Activated CD8-positive, alpha-beta T cell treated with anti-CD3 and anti-CD28 coated beads for 36 hours (primary cell): ENCODE measurements around the gene CD5L. TPM values are rescaled to one million over a fixed set of nuclear protein-coding genes. Genes with fewer than 3 reads are reported as not detected.

Experiments
- ATAC-seq: fragments of 200-7000 bp; cut with Tn5 transposase; one replicate; pipeline ENCODE4 v1.10.0; 2021; ENCODE audit warnings: mild to moderate bottlenecking, moderate library complexity
- CTCF ChIA-PET: fragments of 350-600 bp; sonication (Branson Sonifier 250); formaldehyde crosslinking; loops from one replicate; lab custom pipeline; 2021; ENCODE audit warnings: antibody characterized with exemption; lab: Charles Lee
- POLR2A ChIA-PET: fragments of 350-600 bp; sonication (Branson Sonifier 250); formaldehyde crosslinking; loops from one replicate; lab custom pipeline; 2021; ENCODE audit warnings: antibody characterized with exemption; lab: Charles Lee
- DNase-seq: peaks from one replicate; pipeline ENCODE4 v3.0.0-alpha.2; 2020
- H3K27ac Mint-ChIP-seq: one replicate; pipeline ENCODE4 v1.8.0; 2021; ENCODE audit warnings: mild to moderate bottlenecking, mixed read lengths
- H3K27me3 Mint-ChIP-seq: one replicate; pipeline ENCODE4 v1.8.0; 2021; ENCODE audit warnings: mixed read lengths
- H3K36me3 Mint-ChIP-seq: one replicate; pipeline ENCODE4 v1.8.0; 2021; ENCODE audit warnings: low read depth, mixed read lengths
- H3K4me1 Mint-ChIP-seq: one replicate; pipeline ENCODE4 v1.8.0; 2021; ENCODE audit warnings: low read depth, mixed read lengths
- H3K4me3 Mint-ChIP-seq: one replicate; pipeline ENCODE4 v1.8.0; 2021; ENCODE audit warnings: mild to moderate bottlenecking, moderate library complexity, mixed read lengths
- H3K9me3 Mint-ChIP-seq: one replicate; pipeline ENCODE4 v1.8.0; 2021; ENCODE audit warnings: mixed read lengths
- intact Hi-C: fragments of 100-400 bp; cut with micrococcal nuclease; formaldehyde crosslinking; loops from one replicate; pipeline ENCODE4 v1.10.0; 2022
- total RNA-seq, 2 experiments: library from RNA; stranded (reverse); gene quantifications; one replicate each; pipeline ENCODE4 v1.2.3, GENCODE V29; 2021
- TF ChIP-seq, protein P1 (sequence below): fragments of 200-600 bp; IDR thresholded peaks from one replicate; pipeline ENCODE4 v1.8.0; 2022; ENCODE audit warnings: antibody characterized with exemption, mild to moderate bottlenecking

Gene CD5L
- total RNA-seq, 2 experiments from 2014 or later: not detected

DNA sequence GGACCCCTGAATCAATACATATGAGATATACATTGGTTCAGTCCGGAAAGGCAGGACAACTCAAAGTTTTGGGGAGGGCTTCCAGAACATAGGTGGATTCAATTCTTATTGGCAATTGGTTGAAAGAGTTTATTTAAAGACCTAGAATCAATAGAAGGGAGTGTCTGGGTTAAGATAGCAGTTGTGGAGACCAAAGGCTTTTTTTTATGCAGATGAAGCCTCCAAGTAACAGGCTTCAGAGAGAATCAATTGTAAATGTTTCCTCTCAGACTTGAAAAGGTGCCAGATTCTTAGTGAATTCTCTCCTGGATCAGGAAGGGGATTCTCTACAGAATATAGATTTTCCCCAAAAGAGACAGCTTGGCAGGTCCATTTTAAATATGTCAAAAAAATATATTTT is 27.0 kb upstream of the CD5L start:
- H3K36me3 Mint-ChIP-seq: no peaks in the 10 kb centered on the region
- H3K27me3 Mint-ChIP-seq: peaks cover 17% of the 10 kb centered on the region
- no peak overlapping the region for H3K4me3 Mint-ChIP-seq
- ATAC-seq: no peak
- ChIA-PET POLR2A (no interaction called here), CTCF (no interaction called here)
- intact Hi-C loops: no loop called here
- H3K4me1 Mint-ChIP-seq: no peaks in the 10 kb centered on the region
- DNase-seq: no peak
- no peaks in the 10 kb centered on the region for H3K9me3 Mint-ChIP-seq
- no peak overlapping the region for H3K27ac Mint-ChIP-seq
- TF ChIP-seq, protein P1, sequence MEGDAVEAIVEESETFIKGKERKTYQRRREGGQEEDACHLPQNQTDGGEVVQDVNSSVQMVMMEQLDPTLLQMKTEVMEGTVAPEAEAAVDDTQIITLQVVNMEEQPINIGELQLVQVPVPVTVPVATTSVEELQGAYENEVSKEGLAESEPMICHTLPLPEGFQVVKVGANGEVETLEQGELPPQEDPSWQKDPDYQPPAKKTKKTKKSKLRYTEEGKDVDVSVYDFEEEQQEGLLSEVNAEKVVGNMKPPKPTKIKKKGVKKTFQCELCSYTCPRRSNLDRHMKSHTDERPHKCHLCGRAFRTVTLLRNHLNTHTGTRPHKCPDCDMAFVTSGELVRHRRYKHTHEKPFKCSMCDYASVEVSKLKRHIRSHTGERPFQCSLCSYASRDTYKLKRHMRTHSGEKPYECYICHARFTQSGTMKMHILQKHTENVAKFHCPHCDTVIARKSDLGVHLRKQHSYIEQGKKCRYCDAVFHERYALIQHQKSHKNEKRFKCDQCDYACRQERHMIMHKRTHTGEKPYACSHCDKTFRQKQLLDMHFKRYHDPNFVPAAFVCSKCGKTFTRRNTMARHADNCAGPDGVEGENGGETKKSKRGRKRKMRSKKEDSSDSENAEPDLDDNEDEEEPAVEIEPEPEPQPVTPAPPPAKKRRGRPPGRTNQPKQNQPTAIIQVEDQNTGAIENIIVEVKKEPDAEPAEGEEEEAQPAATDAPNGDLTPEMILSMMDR: no peak

DNA sequence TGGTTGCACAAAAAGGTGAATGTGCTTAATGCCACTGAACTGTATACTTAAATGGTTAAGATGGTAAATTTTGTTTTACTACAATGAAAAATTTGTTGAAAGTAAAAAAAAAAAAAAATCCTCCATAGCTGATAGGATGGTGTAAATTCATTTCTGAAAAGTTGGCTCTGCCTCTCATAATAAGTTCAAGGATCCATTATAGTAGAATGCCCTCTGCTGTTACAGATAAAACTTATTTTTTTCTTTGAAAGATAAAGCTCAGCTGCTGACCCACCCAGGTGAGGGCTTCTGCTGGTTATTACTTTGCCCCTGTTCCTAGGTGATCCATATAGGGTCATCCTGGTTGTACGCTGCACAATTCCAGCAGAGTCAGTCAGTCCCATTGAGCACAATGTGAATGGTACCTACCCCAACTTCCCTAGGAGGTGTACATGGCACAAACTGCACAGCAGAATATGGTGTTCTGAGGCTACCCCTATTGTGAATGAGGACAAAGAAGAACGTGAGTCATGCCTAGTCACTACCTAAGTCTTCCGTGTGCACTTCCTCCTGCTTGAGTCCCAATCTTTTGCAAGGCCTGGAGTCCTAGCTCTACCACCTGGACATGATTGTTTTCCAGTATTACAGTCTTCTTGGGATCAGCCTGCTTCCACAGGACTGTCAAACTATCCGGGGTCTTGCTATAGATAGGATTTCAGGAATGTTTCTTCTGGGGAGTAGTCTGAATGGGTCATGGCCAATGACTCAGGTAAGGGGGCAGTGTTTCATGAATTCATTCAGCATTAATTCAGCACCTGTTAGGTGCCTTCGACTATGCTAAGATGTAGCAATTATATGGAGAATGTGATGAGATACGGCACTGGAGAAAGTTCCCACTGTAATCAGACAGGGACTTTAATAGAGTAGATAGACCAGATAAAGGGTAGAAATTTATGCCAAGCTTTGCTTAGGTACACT is 20.8 kb upstream of the CD5L start:
- Mint-ChIP-seq H3K36me3 (no peaks in the 10 kb centered on the region), H3K4me1 (no peaks in the 10 kb centered on the region), H3K9me3 (no peaks in the 10 kb centered on the region), H3K27ac (no peak overlapping the region), H3K4me3 (no peak overlapping the region), H3K27me3 (peaks cover 4% of the 10 kb centered on the region)
- ATAC-seq: no peak
- POLR2A ChIA-PET: no interaction called here
- TF ChIP-seq, protein P1: no peak
- CTCF ChIA-PET: no interaction called here
- intact Hi-C loops: no loop called here
- no peak for DNase-seq

DNA sequence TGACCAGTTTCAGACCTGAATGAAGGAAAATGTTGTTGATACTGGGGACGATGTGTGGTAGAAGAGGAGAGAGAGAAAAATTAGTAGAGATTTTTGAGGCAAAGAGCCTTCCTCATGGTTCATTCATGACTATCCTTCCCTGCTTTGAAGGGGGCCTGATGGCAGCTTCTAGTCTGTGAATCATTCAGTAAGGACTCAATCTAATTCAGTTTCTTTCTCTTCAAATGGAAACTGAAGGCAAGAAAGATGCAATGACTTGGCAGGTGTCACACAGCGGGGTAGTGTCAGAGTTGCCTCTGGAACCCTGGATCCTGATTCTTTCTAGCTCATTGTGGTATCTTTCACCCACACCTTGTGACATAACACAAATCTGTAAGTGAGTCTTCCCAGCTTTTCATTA is 14.9 kb upstream of the CD5L start:
- intact Hi-C loops: no loop called here
- Mint-ChIP-seq H3K4me1 (no peaks in the 10 kb centered on the region), H3K9me3 (no peaks in the 10 kb centered on the region), H3K36me3 (no peaks in the 10 kb centered on the region), H3K27ac (no peak overlapping the region), H3K4me3 (no peak overlapping the region), H3K27me3 (peaks cover 2% of the 10 kb centered on the region)
- ChIA-PET POLR2A (no interaction called here), CTCF (no interaction called here)
- ATAC-seq (no peak), DNase-seq (no peak)
- TF ChIP-seq, protein P1: no peak

- TF ChIP-seq, protein P1: no peak
- Mint-ChIP-seq H3K27ac (no peak overlapping the region), H3K4me3 (no peak overlapping the region), H3K27me3 (peaks cover 2% of the 10 kb centered on the region), H3K36me3 (no peaks in the 10 kb centered on the region), H3K9me3 (no peaks in the 10 kb centered on the region), H3K4me1 (no peaks in the 10 kb centered on the region)
- intact Hi-C loops: no loop called here
- DNase-seq (no peak), ATAC-seq (no peak)
- POLR2A ChIA-PET: interaction anchor here (0.8 kb wide), 1 partner anchor 97 kb away, joined by 3 read pairs; no protein-coding TSS in a partner anchor
- CTCF ChIA-PET: no interaction called here
These were observed 10.9 kb upstream of the CD5L start for GRCh38 chr1:157852476-157852875.

GRCh38 chr1:157849229-157849875 is 7.7 kb upstream of the CD5L start:
- no peak for DNase-seq
- intact Hi-C loops: no loop called here
- Mint-ChIP-seq H3K27ac (no peak overlapping the region), H3K4me1 (no peaks in the 10 kb centered on the region), H3K27me3 (peaks cover 1% of the 10 kb centered on the region), H3K4me3 (no peak overlapping the region), H3K9me3 (no peaks in the 10 kb centered on the region), H3K36me3 (no peaks in the 10 kb centered on the region)
- TF ChIP-seq, protein P1: no peak
- ChIA-PET POLR2A (no interaction called here), CTCF (no interaction called here)
- no peak for ATAC-seq
